GM23338 (cell line): ENCODE results near the gene KIF2A. TPM values are rescaled to one million over a fixed set of nuclear protein-coding genes. Genes with fewer than 3 reads are reported as not detected.

Source experiments
- ATAC-seq: fragments of 200-7000 bp; cut with Tn5 transposase; 3 replicates; pipeline ENCODE4 v1.9.1; 2020
- DNase-seq: peaks from one replicate; pipeline ENCODE4 v3.0.0-alpha.2; 2015; ENCODE audit warnings: low spot score
- H2AFZ ChIP-seq: fragments of 200-600 bp; sonication (generic); 2 replicates; pipeline ENCODE4 v1.8.0; 2016; ENCODE audit warnings: antibody characterized with exemption, mild to moderate bottlenecking, moderate library complexity
- H3F3A ChIP-seq: fragments of 200-600 bp; sonication (generic); replicated peaks from 2 replicates; pipeline ENCODE4 v1.8.0; 2017; ENCODE audit warnings: antibody characterized with exemption, mixed run types, low read depth
- H3K27ac ChIP-seq: fragments of 200-600 bp; sonication (generic); 2 replicates; pipeline ENCODE4 v1.6.1; 2016; ENCODE audit warnings: low read depth
- H3K27me3 ChIP-seq: fragments of 200-600 bp; sonication (generic); 2 replicates; pipeline ENCODE4 v1.8.0; 2016; ENCODE audit warnings: mild to moderate bottlenecking, mixed run types, moderate library complexity; ENCODE audit not compliant: insufficient read depth
- H3K36me3 ChIP-seq: fragments of 200-600 bp; sonication (generic); 2 replicates; pipeline ENCODE4 v1.8.0; 2016; ENCODE audit warnings: mild to moderate bottlenecking; ENCODE audit not compliant: insufficient read depth
- H3K4me1 ChIP-seq: fragments of 200-600 bp; sonication (generic); 2 replicates; pipeline ENCODE4 v1.8.0; 2016; ENCODE audit warnings: mild to moderate bottlenecking, moderate library complexity; ENCODE audit not compliant: insufficient read depth
- H3K4me2 ChIP-seq: fragments of 200-600 bp; sonication (generic); 2 replicates; pipeline ENCODE4 v1.7.1; 2017; ENCODE audit warnings: mixed run types
- H3K4me3 ChIP-seq: fragments of 200-600 bp; sonication (generic); 2 replicates; pipeline ENCODE4 v1.6.1; 2016; ENCODE audit warnings: mixed run types
- H3K79me2 ChIP-seq: fragments of 200-600 bp; sonication (generic); replicated peaks from 2 replicates; pipeline ENCODE4 v1.8.0; 2017; ENCODE audit warnings: mild to moderate bottlenecking; ENCODE audit not compliant: insufficient read depth
- H3K9me2 ChIP-seq: fragments of 200-600 bp; sonication (generic); 2 replicates; pipeline ENCODE4 v1.8.0; 2017; ENCODE audit not compliant: insufficient read depth
- H4K20me1 ChIP-seq: fragments of 200-600 bp; sonication (generic); replicated peaks from 2 replicates; pipeline ENCODE4 v1.8.0; 2017; ENCODE audit warnings: mild to moderate bottlenecking; ENCODE audit not compliant: insufficient read depth
- H3K27ac Mint-ChIP-seq: 2 replicates; pipeline ENCODE4 v1.8.0; 2020; ENCODE audit warnings: inconsistent platforms, mild to moderate bottlenecking, moderate library complexity, mixed read lengths
- H3K27me3 Mint-ChIP-seq: 3 replicates; pipeline ENCODE4 v1.8.0; 2022; ENCODE audit warnings: low read depth, mild to moderate bottlenecking, moderate library complexity, mixed read lengths, inconsistent platforms; ENCODE audit not compliant: insufficient read depth, poor library complexity
- H3K36me3 Mint-ChIP-seq: 3 replicates; pipeline ENCODE4 v1.8.0; 2021; ENCODE audit warnings: low read depth, mild to moderate bottlenecking, inconsistent platforms, moderate library complexity, mixed read lengths
- H3K4me1 Mint-ChIP-seq: 3 replicates; pipeline ENCODE4 v1.8.0; 2020; ENCODE audit warnings: mild to moderate bottlenecking, inconsistent platforms, mixed read lengths
- H3K4me3 Mint-ChIP-seq: 3 replicates; pipeline ENCODE4 v1.8.0; 2021; ENCODE audit warnings: moderate library complexity, mild to moderate bottlenecking, inconsistent platforms, mixed read lengths
- H3K9me3 Mint-ChIP-seq: 3 replicates; pipeline ENCODE4 v1.8.0; 2020; ENCODE audit warnings: moderate library complexity, mild to moderate bottlenecking, inconsistent platforms, mixed read lengths
- CREB1 ChIP-seq: fragments of 250-450 bp; sonication (Bioruptor Pico); IDR thresholded peaks from 2 replicates; pipeline ENCODE4 v1.5.0; 2020; ENCODE audit warnings: low read depth, mild to moderate bottlenecking, moderate library complexity
- EZH2 ChIP-seq: fragments of 200-600 bp; sonication (generic); IDR thresholded peaks from one replicate; pipeline ENCODE4 v1.8.0; 2017; ENCODE audit warnings: antibody characterized with exemption, mild to moderate bottlenecking, low read depth; ENCODE audit not compliant: unreplicated experiment
- EZH2phosphoT487 ChIP-seq: fragments of 200-600 bp; sonication (generic); IDR thresholded peaks from one replicate; pipeline ENCODE4 v1.8.1; 2018; ENCODE audit warnings: antibody characterized with exemption; ENCODE audit not compliant: unreplicated experiment
- JUNB ChIP-seq: IDR thresholded peaks from one replicate; pipeline ENCODE4 v1.6.1; 2016; ENCODE audit warnings: antibody characterized with exemption; ENCODE audit not compliant: unreplicated experiment
- NANOG ChIP-seq: IDR thresholded peaks from 2 replicates; pipeline ENCODE4 v1.6.1; 2016; ENCODE audit warnings: antibody characterized with exemption, borderline replicate concordance
- POLR2AphosphoS5 ChIP-seq: IDR thresholded peaks from 2 replicates; pipeline ENCODE4 v1.6.1; 2016; ENCODE audit warnings: antibody characterized with exemption, low read depth
- REST ChIP-seq: IDR thresholded peaks from one replicate; pipeline ENCODE4 v1.6.1; 2018; ENCODE audit warnings: antibody characterized with exemption; ENCODE audit not compliant: unreplicated experiment
- STAT1 ChIP-seq: IDR thresholded peaks from one replicate; pipeline ENCODE4 v1.6.1; 2016; ENCODE audit warnings: antibody characterized with exemption; ENCODE audit not compliant: unreplicated experiment
- ZNF114 ChIP-seq: fragments of 250-450 bp; sonication (Bioruptor Pico); IDR thresholded peaks from 2 replicates; pipeline ENCODE4 v1.5.0; 2020; ENCODE audit warnings: mild to moderate bottlenecking, moderate library complexity
- ZNF331 ChIP-seq: fragments of 250-450 bp; sonication (Bioruptor Pico); IDR thresholded peaks from 2 replicates; pipeline ENCODE4 v1.5.0; 2020; ENCODE audit warnings: low read depth, mild to moderate bottlenecking, moderate library complexity
- ZNF462 ChIP-seq: fragments of 250-450 bp; sonication (Bioruptor Pico); IDR thresholded peaks from 2 replicates; pipeline ENCODE4 v1.5.0; 2020; ENCODE audit warnings: mild to moderate bottlenecking, moderate library complexity
- polyA plus RNA-seq: library from polyadenylated mRNA; unstranded; fragments of >200 nt; fragmentation: Nextera tagmentation; extraction: Ambion mirVana; gene quantifications from 2 replicates; pipeline ENCODE4 v1.2.1, GENCODE V29; 2016
- total RNA-seq: library from RNA; depleted of rRNA; stranded (reverse); fragments of >200 nt; shearing (Covaris generic); gene quantifications from 2 replicates; pipeline ENCODE4 v1.2.3, GENCODE V29; 2014
- TF ChIP-seq, protein P1 (sequence below): IDR thresholded peaks from 2 replicates; pipeline ENCODE4 v1.6.1; 2016; ENCODE audit warnings: antibody characterized with exemption

Gene KIF2A
- total and polyA plus RNA-seq, 2 experiments from 2014 or later: 120 to 122 TPM

DNA sequence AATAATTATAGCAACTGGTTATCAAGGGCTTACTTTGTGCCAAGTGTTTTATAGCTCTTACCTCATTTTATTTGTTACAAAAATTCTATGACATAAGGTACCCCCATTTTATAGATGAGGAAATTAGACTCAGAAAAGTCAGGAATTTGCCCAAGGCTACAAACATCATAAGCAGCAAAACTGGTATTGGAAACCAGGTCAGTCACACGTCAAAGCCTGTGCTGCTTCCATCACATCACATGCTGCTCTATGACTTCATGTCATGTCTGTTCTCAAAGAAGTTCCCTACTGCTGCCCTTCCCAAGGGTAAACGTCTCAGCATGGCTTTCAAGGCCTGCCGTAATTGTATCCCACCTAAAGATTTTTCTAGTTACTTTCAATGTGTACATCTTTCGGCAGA is 6.9 kb upstream of the KIF2A start:
- Mint-ChIP-seq H3K4me1 (no peaks in the 10 kb centered on the region), H3K9me3 (no peaks in the 10 kb centered on the region), H3K36me3 (no peaks in the 10 kb centered on the region), H3K4me3 (no peak overlapping the region), H3K27me3 (peaks cover 5% of the 10 kb centered on the region), H3K27ac (no peak overlapping the region)
- Histone ChIP-seq H3K27ac (no peak overlapping the region), H3K36me3 (no peaks in the 10 kb centered on the region), H3K4me2 (no peak overlapping the region), H3K27me3 (no peaks in the 10 kb centered on the region), H4K20me1 (no peaks in the 10 kb centered on the region), H3K9me2 (no peaks in the 10 kb centered on the region), H3K4me3 (no peak overlapping the region), H3F3A (no peaks in the 10 kb centered on the region), H3K79me2 (no peaks in the 10 kb centered on the region), H2AFZ (no peak overlapping the region), H3K4me1 (no peaks in the 10 kb centered on the region)
- no peak for DNase-seq
- no peak for ATAC-seq
- TF ChIP-seq ZNF114 (no peak), STAT1 (no peak), JUNB (no peak), NANOG (no peak), POLR2AphosphoS5 (no peak), ZNF331 (no peak), ZNF462 (CRISPR knock-in tag) (no peak), CREB1 (CRISPR knock-in tag) (no peak), EZH2phosphoT487 (no peak), EZH2 (no peak), REST (no peak)
- TF ChIP-seq, protein P1, sequence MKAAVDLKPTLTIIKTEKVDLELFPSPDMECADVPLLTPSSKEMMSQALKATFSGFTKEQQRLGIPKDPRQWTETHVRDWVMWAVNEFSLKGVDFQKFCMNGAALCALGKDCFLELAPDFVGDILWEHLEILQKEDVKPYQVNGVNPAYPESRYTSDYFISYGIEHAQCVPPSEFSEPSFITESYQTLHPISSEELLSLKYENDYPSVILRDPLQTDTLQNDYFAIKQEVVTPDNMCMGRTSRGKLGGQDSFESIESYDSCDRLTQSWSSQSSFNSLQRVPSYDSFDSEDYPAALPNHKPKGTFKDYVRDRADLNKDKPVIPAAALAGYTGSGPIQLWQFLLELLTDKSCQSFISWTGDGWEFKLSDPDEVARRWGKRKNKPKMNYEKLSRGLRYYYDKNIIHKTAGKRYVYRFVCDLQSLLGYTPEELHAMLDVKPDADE: no peak
